Stimulated activated CD8-positive, alpha-beta memory T cell treated with anti-CD3 and anti-CD28 coated beads, Interleukin-4, amount 100 ng/mL, for 1 hour (primary cell): ENCODE results near the gene CDK18.

Experiments used
- DNase-seq, 2 donors: peaks; one replicate each; pipeline ENCODE4 v3.0.0-alpha.2; 2020; ENCODE audit warnings: low read depth in 2 of 2, low spot score in 1 of 2

CDK18 gene

DNA sequence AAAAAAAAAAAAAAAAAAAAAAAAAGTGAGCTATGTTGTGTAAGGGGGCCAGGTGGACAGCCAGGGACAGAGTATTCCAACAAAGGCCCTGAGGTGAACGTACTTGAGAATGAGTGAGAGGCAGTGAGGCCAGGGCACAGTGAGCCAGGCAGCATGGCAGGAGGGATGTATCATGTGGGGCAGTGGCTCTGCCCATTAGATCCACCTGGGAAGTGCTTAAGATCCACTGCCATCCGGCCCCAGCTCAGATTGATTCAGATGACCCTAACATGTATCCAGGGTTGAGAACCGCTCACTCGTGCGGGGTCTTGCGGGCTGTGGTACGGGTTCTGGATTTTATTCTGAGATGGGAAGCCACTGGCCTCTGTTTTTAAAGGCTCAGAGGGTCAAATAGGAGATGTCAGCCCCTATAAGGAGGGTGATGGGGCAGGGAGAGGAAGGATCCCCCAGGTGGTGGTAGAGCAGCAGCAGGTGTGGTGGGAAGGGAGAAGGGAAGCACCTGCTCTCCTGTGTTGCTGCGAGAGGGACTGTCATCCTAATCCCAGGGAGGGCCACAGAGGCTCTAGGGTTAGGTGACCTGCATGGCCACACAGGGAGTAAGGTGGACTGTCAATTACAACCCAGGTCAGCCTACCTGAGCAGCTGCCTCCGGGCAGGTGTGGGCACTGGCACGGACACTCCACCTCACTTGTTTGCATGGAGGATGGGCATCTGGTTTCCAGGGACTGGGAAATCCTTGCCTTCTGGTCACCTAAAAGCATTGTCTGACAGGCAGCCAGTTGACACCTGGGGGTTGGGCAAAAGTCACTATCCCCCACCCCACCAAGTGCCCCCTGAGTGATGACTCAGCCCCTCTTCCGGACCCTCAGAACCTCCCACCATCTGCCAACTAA lies 31.6 kb downstream of the CDK18 start:
- no peak for DNase-seq

DNA sequence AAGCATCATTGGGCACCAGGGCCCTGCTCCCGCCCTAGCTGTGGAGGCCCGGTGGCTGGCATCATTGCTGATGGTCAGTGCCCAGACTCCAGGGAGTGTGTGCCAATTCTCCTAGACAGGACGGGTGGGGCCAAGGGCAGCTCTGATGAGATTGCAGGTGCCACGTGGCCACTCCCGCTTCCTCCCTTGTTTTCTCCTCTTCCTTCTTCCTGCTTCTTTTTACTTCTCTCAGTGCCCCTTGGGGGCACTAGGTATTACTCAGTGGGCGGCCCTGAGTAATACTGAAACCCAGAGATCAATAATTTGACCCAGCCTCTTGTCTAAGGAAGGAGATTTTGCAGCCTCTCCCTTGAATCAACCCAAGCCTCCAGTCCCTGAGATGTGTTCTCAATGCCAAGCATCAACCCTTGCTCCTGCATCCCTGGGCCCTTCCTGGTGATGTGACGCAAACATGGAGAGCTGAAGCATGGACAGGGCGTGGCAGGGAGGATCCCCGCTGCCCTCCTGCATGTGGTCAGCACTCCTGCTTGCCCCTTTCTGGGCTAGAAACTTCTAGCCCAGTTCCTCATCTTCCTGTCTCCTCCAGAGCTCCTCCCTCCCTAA lies 32.4 kb downstream of the CDK18 start:
- DNase-seq = no peak

DNA sequence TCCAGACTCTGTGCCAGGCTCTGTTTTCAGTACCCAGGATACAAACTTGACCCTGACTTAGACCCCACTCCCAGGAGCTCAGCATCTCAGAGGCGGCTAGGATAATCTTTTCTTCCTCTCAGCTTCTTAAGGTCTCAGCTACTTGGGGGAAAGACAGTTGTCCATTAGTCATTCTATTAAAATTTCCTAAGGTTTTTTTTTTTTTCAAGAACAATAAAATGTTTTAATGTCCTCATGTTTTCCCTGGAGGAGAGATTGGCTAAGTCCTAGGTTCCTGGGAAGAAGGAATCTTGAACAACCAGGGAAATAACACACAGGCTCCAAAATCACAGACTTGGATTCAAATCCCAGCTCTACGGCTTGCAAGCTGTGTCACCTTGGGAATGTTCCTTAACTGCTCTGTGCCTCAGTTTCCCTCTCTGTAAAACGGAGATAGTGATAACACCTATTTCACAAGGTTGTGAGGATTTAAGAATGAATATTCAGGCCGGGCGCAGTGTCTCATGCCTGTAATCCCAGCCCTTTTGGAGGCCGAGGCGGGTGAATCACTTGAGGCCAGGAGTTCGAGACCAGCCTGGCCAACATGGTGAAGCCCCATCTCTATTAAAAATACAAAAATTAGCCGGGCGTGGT lies 33.0 kb downstream of the CDK18 start:
- DNase-seq = no peak

DNA sequence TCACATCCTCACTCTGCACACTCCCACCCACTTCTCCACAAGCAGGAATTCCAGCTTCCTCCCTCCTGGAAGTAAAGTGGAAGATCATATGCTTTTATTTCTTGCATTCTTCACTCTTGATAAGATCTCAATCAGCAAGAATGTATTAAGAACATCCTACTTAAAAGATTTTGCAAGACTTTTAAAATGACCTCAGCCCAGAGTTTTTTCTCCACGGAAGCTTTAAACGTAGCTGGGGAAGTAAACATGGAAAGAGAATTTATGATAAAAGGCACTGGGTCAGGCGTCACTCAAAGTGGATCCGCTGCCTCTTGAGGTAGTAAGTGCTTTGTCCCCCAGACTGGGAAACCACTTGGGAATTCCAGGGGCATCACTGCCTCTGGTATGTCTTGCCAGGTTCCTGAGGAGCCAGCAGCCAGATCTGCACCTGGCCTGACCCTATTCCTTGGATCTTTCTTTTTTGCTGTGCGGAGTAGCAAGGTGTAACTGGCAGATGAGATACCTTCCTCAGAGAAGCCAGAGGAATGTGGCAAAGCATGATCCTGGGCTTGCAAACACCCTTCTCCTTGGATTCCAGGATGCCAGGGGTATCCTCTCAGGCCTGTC lies 33.9 kb downstream of the CDK18 start:
- DNase-seq = no peak

DNA sequence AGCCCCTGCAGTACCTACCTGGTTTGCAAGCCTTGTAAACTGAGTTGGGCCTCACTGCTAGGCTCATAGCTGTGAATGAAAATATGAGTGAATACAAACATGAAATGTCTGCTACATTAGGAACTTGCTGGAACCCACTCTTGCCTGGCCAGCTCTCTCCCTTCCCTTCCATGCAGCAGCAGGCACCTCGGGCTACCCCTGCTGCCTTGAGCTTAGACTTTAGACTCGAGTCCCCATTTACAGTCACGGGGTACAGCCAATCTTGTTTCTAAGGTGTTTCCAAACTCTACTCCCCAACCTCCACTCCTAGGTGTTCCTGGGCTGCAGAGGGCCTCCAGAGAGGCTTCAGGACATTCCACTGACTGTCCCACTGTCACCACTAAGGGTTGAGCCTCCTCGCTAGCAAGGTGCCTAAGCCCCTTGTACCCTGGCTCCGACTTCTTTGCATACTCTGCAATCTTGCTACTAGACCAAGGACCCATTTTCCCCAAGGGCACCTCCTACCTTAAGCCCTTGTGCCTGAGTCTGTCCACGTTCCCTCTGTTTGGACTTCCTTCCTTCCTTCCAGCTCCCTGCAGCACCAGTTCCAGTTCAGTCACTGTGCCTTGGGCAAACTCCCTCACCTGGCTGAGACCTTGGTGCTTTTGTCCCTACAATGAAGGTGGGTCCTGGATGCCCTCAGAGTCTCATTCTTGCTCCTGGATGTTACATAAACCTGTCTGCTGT lies 36.9 kb downstream of the CDK18 start:
- DNase-seq = no peak

DNA sequence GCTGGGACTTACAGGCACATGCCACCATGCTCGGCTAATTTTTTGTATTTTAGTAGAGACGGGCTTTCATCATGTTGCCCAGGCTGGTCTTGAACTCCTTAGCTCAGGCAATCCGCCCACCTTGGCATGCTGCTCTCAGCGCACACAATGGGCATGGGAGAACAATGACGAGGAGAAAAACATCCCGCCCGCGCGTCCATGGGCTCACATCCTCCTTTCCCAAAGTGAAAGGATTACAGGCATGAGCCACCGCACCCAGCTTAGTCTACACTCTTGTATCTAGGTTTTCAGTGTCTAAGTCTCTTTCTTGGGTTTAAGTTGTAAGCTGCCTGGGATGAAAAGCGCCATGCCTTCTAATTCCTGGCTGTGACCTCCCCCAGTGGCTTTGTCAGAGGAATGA lies 37.9 kb downstream of the CDK18 start:
- no peak for DNase-seq

DNA sequence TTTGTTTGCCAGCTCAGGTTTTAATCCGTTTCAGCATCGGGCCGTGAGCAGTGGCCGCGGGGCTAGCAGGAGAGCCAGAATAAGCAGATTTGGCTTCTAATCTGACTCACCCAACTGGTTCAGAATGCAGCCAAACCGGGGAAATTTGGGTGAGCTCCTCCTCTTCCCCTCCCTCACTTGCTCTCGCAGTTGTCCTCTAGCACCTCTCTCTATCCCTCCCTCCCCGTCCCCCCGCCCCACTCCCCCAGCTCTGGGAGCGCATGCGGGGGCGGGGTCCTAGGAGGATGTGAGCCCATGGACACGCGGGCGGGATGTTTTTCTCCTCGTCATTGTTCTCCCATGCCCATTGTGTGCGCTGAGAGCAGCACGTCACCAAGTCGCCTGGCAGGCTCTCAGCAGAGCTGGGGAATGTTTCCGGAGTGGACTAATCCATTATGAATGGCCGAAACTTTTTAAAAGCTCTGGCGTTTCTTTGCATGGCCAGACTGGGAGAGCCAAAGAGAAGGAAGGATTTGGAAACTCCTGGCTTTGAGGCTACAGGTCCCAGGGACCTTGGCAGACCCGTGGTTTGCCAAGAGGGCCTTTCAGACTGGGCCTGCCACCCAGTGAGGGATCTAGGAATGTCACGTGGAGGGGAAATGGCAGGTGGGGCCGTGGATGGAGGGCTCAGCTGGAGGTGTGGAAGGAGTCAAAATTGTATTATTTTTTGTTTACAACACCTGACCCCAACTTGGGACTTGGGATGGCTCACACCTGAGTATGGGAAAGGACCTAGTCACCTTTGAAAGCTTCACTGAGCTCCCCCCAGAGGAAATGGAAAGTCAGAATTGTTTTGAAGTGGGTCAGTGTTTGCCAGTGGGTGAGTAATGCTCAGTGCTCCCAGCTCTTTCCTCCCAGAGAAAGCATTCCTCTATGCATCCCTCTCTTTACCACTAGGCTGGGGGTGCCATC lies 39.2 kb downstream of the CDK18 start:
- no peak for DNase-seq

DNA sequence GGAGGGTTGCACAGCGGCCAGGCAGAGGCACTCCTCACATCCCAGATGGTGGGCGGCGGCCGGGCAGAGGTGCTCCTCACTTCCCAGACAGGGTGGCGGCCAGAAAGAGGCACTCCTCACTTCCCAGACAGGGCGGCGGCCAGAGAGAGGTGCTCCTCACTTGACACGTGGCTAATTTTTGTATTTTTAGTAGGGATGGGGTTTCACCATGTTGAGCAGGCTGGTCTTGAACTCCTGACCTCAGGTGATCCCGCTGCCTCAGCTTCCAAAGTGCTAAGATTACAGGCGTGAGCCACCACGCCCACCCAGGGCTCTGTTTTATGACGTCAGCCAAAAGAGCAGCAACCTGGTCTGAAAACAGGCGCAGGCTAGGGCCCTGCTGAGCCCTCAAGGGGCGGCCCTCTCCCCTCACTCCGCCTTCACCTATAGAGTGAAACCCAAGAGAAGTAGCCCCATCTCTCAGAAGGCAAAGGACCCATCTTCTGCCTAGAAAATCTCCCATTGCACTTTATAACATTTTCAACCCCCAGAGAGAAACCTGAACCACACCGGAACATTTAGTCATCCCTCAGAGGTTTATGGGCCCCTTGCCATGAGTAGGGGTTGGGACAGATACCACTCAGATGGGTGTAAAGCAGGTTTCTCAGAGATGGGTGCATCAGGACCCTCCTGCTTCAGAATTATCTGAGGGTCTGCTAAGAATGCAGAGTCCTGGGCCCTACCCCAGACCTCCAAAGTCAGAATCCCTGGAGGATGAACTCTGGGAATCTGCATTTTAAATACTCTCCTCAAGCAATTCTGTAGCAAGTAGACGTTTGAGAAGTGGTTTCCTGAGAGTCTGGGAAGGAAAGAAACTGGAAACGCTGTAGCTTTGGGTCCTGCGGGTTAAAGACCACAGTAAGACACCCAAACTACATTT lies 40.8 kb downstream of the CDK18 start:
- DNase-seq = no peak

DNA sequence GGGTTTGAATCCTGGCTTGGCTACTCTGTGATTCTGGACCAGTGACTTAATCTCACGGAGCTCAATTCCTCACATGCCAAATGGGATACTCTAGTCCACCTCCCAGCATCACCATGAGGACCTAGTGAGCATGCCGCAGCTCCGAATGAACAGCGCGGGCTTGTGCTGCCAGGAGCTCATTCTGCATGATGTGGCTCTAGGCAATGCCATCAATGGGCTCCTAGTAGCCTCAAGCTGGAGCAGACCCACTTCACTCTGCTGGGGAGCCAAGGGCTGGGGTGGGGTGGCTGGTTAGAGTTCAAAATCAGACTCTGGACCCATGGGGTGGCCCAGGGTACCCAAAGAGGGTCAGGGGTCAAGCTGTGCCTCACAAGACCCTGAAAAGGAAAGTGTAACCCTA lies 41.5 kb downstream of the CDK18 start:
- DNase-seq = no peak

DNA sequence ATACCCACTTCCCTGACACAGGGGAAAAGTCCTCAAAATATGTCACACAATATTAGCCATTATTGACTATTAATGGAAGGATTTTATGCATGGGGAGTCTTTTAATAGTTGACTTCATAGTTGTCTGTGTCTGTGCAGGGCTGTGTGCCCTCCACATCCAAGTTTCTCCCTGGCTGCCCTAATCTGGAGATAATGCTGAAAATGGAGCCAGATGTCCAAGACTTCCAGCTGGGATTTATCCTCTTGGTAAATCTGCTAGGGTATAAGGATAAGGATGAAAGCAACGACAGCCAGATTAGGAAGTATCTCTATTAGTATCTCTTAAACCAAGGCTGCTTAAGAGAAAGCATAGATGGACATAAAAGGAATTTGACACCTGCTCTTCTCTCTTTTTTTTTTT lies 42.1 kb downstream of the CDK18 start:
- DNase-seq = no peak

DNA sequence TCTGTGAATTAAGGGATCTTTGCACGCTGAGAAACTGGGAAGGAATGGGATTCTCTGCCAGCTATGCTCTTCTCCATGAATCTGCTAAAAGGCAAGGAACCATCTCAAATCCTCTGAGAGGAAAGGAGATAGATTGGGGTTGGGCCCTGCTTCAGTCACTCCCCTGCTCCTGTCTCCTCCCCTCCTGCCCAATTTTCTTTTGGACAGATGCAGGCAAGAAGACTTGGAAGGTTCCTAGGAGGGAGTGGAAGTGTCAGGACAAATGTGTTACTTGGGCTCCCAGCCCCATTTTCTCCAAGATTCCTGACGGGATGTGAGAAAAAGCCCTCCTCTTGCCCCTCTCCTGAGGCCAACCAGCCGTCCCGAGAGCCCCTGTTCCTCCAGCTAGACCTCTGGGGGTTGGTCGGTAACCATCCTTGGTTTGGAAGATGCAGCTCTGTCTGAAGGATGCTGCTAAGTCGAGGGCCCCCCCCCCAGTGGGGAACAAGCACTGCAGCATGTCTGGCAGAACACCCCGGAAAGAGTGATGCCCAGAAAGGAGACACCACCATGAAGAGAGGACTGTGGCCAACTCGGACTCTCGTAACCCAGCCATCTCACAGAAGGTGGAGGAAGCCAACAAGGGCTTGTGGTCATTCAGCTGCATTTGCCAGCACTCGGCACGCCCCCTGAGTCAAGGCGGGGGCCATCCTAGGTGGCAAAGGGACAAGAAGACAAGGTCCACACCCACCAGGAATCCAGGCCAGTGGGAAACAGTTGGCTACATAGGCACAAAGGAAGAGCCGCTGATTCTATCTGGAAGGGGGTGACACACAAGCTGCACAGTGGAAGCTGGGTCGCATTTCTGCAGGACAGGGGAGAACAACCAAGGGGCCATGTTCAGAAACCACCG lies 43.7 kb downstream of the CDK18 start:
- DNase-seq = no peak

DNA sequence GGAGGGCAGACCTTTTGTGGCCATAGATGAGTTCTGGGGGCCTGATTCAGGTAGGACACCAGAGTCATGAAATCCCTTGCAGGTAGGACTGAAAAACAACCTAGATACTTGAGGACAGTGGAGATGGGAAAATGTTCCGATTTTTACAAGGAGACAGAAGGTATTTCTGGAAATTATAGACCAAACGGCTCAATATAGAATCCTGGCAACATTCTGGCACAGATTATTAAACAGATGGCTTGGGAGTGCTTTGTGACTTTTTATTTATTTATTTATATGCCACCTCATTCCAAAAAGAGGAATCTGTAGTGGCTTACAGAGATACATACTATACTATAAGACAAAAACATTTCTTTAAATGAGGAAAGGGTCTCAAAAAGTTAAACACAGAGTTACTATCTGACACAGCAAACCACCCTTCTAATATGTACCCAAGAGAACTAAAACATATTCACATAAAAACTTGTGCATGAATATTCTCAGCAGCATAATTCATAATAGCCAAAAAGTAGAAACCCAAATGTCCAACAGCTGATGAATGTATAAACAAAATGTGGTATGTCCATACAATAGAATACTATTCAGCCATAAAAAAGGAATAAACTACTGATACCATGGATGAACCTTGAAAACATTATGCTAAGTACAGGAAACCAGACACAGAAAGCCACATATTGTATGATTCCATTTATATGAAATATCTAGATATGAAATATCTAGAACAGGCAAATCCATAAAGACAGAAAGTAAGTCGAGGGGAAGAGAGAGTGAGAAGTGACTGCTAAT lies 49.8 kb downstream of the CDK18 start:
- no peak for DNase-seq

DNA sequence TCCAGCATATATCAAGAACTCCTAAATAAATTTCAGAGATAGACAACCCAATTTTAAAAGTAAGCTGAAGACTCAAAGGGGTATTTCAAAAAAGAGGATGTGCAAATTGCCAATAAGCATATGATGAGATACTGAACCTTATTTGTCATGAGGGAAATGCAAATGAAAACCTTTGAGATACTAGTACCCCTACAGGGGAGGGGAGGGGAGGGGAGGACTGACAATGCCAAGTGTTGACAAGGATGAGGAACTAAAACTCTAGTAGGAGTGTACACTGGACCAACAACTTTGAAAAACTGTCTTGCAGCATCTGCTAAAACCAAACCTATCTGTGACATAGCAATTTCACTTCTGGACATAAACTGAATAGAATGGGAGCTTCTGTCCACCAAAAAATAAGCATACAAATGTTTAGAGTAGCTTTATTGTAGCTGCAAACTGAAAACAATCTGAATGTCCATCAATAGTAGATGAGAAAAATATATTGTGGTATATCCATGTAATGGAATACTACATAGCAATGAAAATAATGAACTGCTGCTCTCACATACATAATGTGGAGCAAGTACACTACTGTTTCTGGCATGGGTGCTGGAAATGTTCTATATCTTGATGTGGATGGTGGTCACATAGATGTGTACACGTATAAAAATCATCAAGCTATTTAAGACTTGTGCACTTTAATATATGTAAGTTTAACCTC lies 57.2 kb downstream of the CDK18 start:
- DNase-seq = no peak

DNA sequence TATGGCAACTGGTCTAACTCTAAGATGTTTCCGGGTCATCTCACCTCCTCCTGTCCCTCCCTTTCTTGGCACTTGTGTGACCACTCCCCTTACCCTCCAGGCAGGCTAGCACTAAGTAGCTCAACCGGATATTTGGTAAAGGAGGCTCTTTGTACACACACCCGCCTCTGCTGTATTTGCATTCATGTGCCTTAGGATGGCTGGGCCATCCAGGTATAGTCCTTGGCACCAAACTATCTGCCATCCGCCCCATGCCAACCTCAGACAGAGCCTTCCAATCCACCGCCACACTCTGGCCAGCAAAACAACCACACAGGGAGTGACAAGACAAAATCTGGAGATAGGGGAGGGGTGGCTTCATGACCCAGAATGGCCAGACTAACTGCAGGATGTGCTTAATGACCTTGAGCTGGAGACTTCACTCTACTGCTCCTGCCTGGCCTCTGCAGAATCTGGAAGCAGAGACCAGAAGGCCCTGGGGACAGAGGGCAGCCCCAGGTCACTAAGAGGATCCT lies 59.5 kb downstream of the CDK18 start:
- DNase-seq = no peak

DNA sequence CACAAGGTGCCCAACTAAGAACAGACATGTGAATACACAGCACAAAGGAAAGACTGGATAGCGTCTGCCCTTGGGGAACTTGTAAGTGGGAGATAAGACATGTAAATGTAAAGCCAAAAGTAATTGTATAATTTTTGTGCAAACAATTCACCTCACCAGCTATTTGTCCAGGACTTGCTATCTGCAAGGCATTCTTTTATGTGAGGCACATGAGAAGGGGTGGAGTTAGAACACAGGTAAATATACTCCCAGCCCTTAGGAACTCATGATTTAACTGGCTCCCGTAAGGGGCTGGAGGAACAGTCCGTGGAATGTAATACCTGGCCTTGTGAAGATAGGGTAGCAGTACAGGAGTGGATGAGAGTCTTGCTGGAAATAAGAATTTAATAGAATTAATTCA lies 61.3 kb downstream of the CDK18 start:
- no peak for DNase-seq

DNA sequence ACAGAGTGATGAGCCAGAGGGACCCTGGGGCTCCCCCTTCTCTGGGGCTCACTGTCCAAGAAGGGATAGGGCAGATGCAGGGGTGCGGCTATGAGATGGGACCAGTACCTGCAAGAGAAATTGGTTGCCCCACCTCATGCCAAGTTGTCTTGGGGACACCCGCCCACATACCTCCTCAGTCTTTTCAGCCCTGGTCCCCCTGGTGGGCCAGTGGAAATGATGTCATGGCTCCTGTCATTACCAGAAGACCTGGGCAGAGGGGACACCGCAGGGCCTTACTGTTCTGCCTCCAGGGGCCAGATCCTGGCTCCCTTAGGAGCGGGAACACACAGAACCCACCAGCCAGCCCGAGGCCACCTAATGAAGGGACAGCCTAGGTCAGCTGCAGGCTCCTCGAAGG lies 63.2 kb downstream of the CDK18 start:
- DNase-seq = no peak

DNA sequence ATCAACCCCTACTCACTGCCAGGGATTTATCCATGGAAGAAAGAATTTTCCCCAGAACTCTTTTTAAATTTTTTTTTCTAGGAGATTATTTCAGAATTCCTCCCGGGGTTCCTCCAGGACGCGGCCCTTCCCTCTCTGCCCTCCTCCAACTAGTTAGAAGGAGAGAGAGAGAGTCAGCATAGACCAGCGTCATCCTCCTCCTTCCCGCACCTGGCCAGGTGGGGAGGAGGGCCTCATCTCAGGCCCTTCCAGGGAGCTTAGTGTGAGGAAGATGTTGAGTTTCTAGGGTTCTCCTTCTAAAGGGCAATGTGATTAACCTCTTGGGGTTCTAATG lies 63.6 kb downstream of the CDK18 start:
- no peak for DNase-seq
